Upper lobe of right lung (tissue), 1 donor: ENCODE results near the gene RFTN1. TPM values are rescaled to one million over a fixed set of nuclear protein-coding genes. Genes with fewer than 3 reads are reported as not detected.
"Not testable (repeated sequence)": the region's sequence is repeated elsewhere in the genome, so short reads cannot be mapped to it uniquely, and the experiment has no call there.

Source experiments
- ATAC-seq: fragments of 200-7000 bp; cut with Tn5 transposase; one replicate; pipeline ENCODE4 v1.9.1; 2020; ENCODE audit warnings: mild to moderate bottlenecking, moderate library complexity
- DNase-seq: peaks from one replicate; pipeline ENCODE4 v3.0.0-alpha.2; 2020
- H3K27ac ChIP-seq: fragments of 200-600 bp; one replicate; pipeline ENCODE4 v1.8.0; 2022
- H3K27me3 ChIP-seq: fragments of 200-600 bp; one replicate; pipeline ENCODE4 v1.8.0; 2022; ENCODE audit warnings: mild to moderate bottlenecking
- H3K36me3 ChIP-seq: fragments of 200-600 bp; one replicate; pipeline ENCODE4 v1.8.0; 2022
- H3K4me1 ChIP-seq: fragments of 200-600 bp; one replicate; pipeline ENCODE4 v1.8.0; 2022
- H3K4me3 ChIP-seq: fragments of 200-600 bp; one replicate; pipeline ENCODE4 v1.8.0; 2022; ENCODE audit warnings: mild to moderate bottlenecking
- H3K9me3 ChIP-seq: fragments of 200-600 bp; one replicate; pipeline ENCODE4 v1.8.0; 2022
- CTCF ChIP-seq: fragments of 200-600 bp; IDR thresholded peaks from one replicate; pipeline ENCODE4 v1.8.0; 2022; ENCODE audit warnings: antibody characterized with exemption
- intact Hi-C: fragments of 100-400 bp; cut with DNase I; formaldehyde crosslinking; loops from one replicate; pipeline ENCODE4 v1.11.0; 2022
- total RNA-seq: library from RNA; stranded (reverse); fragmentation: NEBNext Ultra II Directional; extraction: Animal tissue kit (Norgen Biotek cat#: 25700); gene quantifications from one replicate; pipeline ENCODE4 v1.2.1, GENCODE V29; 2021
- donor health status: DM: no; HTN: yes; CAD: no; lungs with severe emphysema.

The RFTN1 gene
- total RNA-seq, 1 donor from 2014 or later: 69.4 TPM

GRCh38 chr3:16494094-16494493 lies 19.4 kb downstream of the RFTN1 start:
- H3K36me3 ChIP-seq: peaks cover 26% of the 10 kb centered on the region
- DNase-seq (no peak), ATAC-seq (no peak)
- no peak overlapping the region for H3K27ac ChIP-seq
- TF ChIP-seq CTCF: no peak
- H3K27me3 ChIP-seq: no peaks in the 10 kb centered on the region
- intact Hi-C loops: no loop called here
- no peaks in the 10 kb centered on the region for H3K9me3 ChIP-seq
- H3K4me1 ChIP-seq: peaks cover 33% of the 10 kb centered on the region
- no peak overlapping the region for H3K4me3 ChIP-seq

GRCh38 chr3:16490062-16490619 lies 23.4 kb downstream of the RFTN1 start:
- Histone ChIP-seq H3K36me3 (peaks cover 26% of the 10 kb centered on the region), H3K27me3 (no peaks in the 10 kb centered on the region), H3K4me1 (peaks cover 20% of the 10 kb centered on the region), H3K9me3 (no peaks in the 10 kb centered on the region), H3K4me3 (no peak overlapping the region), H3K27ac (peak overlapping the region; percentile 65)
- DNase-seq (no peak), ATAC-seq (peak; percentile 16)
- TF ChIP-seq CTCF: no peak
- intact Hi-C loops: no loop called here

GRCh38 chr3:16489326-16490061 lies 24.0 kb downstream of the RFTN1 start:
- H3K4me3 ChIP-seq, DNase-seq, intact Hi-C loops, H3K9me3 ChIP-seq, H3K27me3 ChIP-seq: not testable (repeated sequence)
- Histone ChIP-seq H3K36me3 (peaks cover 26% of the 10 kb centered on the region), H3K4me1 (peaks cover 19% of the 10 kb centered on the region), H3K27ac (peak overlapping the region; percentile 65)
- peak; percentile 76 for ATAC-seq

GRCh38 chr3:16488637-16489036 lies 24.9 kb downstream of the RFTN1 start:
- peaks cover 23% of the 10 kb centered on the region for H3K4me1 ChIP-seq
- no peak overlapping the region for H3K27ac ChIP-seq
- no peak for TF ChIP-seq CTCF
- intact Hi-C loops: no loop called here
- ATAC-seq: no peak
- DNase-seq: no peak
- peaks cover 26% of the 10 kb centered on the region for H3K36me3 ChIP-seq
- H3K9me3 ChIP-seq: no peaks in the 10 kb centered on the region
- H3K27me3 ChIP-seq: no peaks in the 10 kb centered on the region
- H3K4me3 ChIP-seq: no peak overlapping the region

GRCh38 chr3:16487511-16488175 lies 25.9 kb downstream of the RFTN1 start:
- ATAC-seq (no peak), DNase-seq (no peak)
- H3K36me3 ChIP-seq: peaks cover 20% of the 10 kb centered on the region
- no peak overlapping the region for H3K27ac ChIP-seq
- H3K4me3 ChIP-seq: no peak overlapping the region
- no peaks in the 10 kb centered on the region for H3K9me3 ChIP-seq
- no peaks in the 10 kb centered on the region for H3K27me3 ChIP-seq
- intact Hi-C loops: no loop called here
- TF ChIP-seq CTCF: no peak
- peaks cover 33% of the 10 kb centered on the region for H3K4me1 ChIP-seq

- DNase-seq: no peak
- no peak overlapping the region for H3K27ac ChIP-seq
- TF ChIP-seq CTCF: no peak
- ATAC-seq: no peak
- no peaks in the 10 kb centered on the region for H3K27me3 ChIP-seq
- intact Hi-C loops: no loop called here
- H3K4me3 ChIP-seq: no peak overlapping the region
- H3K9me3 ChIP-seq: no peaks in the 10 kb centered on the region
- peaks cover 40% of the 10 kb centered on the region for H3K4me1 ChIP-seq
- peaks cover 14% of the 10 kb centered on the region for H3K36me3 ChIP-seq
Observed at GRCh38 chr3:16486951-16487480, 26.5 kb downstream of the RFTN1 start.
